Trophoblast cell (in vitro differentiated cells and primary cell): ENCODE results near the gene KCNH1.
A peak's percentile ranks its signal among the peaks of the same experiment; 100 is the strongest.

Source experiments
- DNase-seq, 2 donors: peaks; one replicate each; pipeline ENCODE4 v3.0.0-alpha.2; 2016
- H2AFZ ChIP-seq: 2 replicates; pipeline ENCODE4 v1.6.1; 2013; ENCODE audit warnings: low read length, moderate library complexity, mild to moderate bottlenecking; ENCODE audit not compliant: insufficient read depth, poor library complexity
- H2AK5ac ChIP-seq: 2 replicates; pipeline ENCODE4 v1.6.1; 2013; ENCODE audit warnings: mild to moderate bottlenecking, low read length
- H2BK120ac ChIP-seq: 2 replicates; pipeline ENCODE4 v1.6.1; 2013; ENCODE audit warnings: low read length, mild to moderate bottlenecking, moderate library complexity; ENCODE audit not compliant: insufficient read depth, poor library complexity
- H2BK12ac ChIP-seq: 2 replicates; pipeline ENCODE4 v1.6.1; 2013; ENCODE audit warnings: mild to moderate bottlenecking, low read length, moderate library complexity
- H2BK5ac ChIP-seq: 2 replicates; pipeline ENCODE4 v1.6.1; 2013; ENCODE audit warnings: low read length, low read depth, moderate library complexity, mild to moderate bottlenecking; ENCODE audit not compliant: poor library complexity
- H3K14ac ChIP-seq: 2 replicates; pipeline ENCODE4 v1.6.1; 2013; ENCODE audit warnings: mild to moderate bottlenecking, low read length
- H3K18ac ChIP-seq: 2 replicates; pipeline ENCODE4 v1.6.1; 2013; ENCODE audit warnings: mild to moderate bottlenecking, low read length
- H3K23ac ChIP-seq: 2 replicates; pipeline ENCODE4 v1.6.1; 2013; ENCODE audit warnings: low read length
- H3K27ac ChIP-seq: 2 replicates; pipeline ENCODE4 v1.5.1; 2013; ENCODE audit warnings: low read depth, mild to moderate bottlenecking, inconsistent platforms, low read length, moderate library complexity
- H3K27me3 ChIP-seq: 2 replicates; pipeline ENCODE4 v1.6.1; 2013; ENCODE audit warnings: inconsistent platforms, mild to moderate bottlenecking, low read length, moderate library complexity; ENCODE audit not compliant: insufficient read depth
- H3K36me3 ChIP-seq, 2 experiments: 1 replicate in 1 of 2; 2 replicates in 1 of 2; pipeline ENCODE4 v1.6.1; 2013; ENCODE audit warnings: low read length in 2 of 2, mild to moderate bottlenecking in 2 of 2, moderate library complexity in 1 of 2; ENCODE audit not compliant: insufficient read depth in 2 of 2, control insufficient read depth in 1 of 2
- H3K4ac ChIP-seq: 2 replicates; pipeline ENCODE4 v1.6.1; 2013; ENCODE audit warnings: low read depth, mild to moderate bottlenecking, low read length, moderate library complexity
- H3K4me1 ChIP-seq, 2 experiments: 1 replicate in 1 of 2; 2 replicates in 1 of 2; pipeline ENCODE4 v1.6.1; 2013; ENCODE audit warnings: low read length in 2 of 2, mild to moderate bottlenecking in 2 of 2, moderate library complexity in 1 of 2; ENCODE audit not compliant: insufficient read depth in 2 of 2, control insufficient read depth in 1 of 2
- H3K4me2 ChIP-seq: 2 replicates; pipeline ENCODE4 v1.6.1; 2013; ENCODE audit warnings: inconsistent platforms, mild to moderate bottlenecking, low read length, moderate library complexity
- H3K4me3 ChIP-seq: 2 replicates; pipeline ENCODE4 v1.5.1; 2013; ENCODE audit warnings: mild to moderate bottlenecking, low read depth, low read length, inconsistent platforms
- H3K79me1 ChIP-seq: one replicate; pipeline ENCODE4 v1.6.1; 2013; ENCODE audit warnings: low read length
- H3K79me2 ChIP-seq: 2 replicates; pipeline ENCODE4 v1.6.1; 2013; ENCODE audit warnings: low read length, mild to moderate bottlenecking; ENCODE audit not compliant: control insufficient read depth, insufficient read depth, poor library complexity
- H3K9ac ChIP-seq: 2 replicates; pipeline ENCODE4 v1.6.1; 2013; ENCODE audit warnings: mild to moderate bottlenecking, low read length
- H3K9me3 ChIP-seq: 2 replicates; pipeline ENCODE4 v1.6.1; 2013; ENCODE audit warnings: low read depth, mild to moderate bottlenecking, control low read depth, inconsistent platforms, low read length; ENCODE audit not compliant: insufficient read depth
- H4K12ac ChIP-seq: 2 replicates; pipeline ENCODE4 v1.6.1; 2013; ENCODE audit warnings: low read depth, mild to moderate bottlenecking, low read length, moderate library complexity
- H4K8ac ChIP-seq: 2 replicates; pipeline ENCODE4 v1.6.1; 2013; ENCODE audit warnings: low read depth, mild to moderate bottlenecking, low read length, moderate library complexity
- H4K91ac ChIP-seq: one replicate; pipeline ENCODE4 v1.6.1; 2013; ENCODE audit warnings: low read depth, mild to moderate bottlenecking, low read length, moderate library complexity
- WGBS: extraction: QIAGEN DNeasy Blood & Tissue Kit; methylation state at CpG from one replicate; pipeline ENCODE4 v1.1.7; 2013; ENCODE audit warnings: missing lambda C conversion rate; ENCODE audit not compliant: insufficient read length, insufficient coverage; ENCODE audit errors: extremely low coverage; 5-methylcytosine and 5-hydroxymethylcytosine counted together

KCNH1 gene

DNA sequence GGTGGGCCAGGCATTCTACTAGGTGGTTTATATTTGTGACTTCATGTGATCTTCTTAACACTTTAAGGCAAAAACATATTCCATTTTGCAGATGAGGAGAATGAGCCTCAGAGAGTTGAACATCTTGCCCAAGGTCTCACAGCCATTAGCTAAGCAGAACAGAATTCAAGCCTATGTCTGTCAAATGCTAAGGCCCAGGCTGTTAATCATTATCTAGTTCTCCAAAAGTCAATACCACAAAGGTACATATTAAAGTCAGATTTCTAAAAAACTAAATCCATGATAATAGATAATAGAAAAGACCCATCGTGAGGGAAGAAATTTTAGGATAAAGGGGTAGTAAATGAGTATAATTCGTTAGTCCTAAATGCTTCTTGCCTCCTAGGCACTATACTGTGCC is 234.3 kb downstream of the KCNH1 start:
- Histone ChIP-seq H2AFZ (no peak overlapping the region), H3K27ac (no peak overlapping the region), H2BK120ac (no peak overlapping the region), H3K9me3 (peaks cover 2% of the 10 kb centered on the region), H3K79me1 (no peaks in the 10 kb centered on the region), H3K27me3 (no peaks in the 10 kb centered on the region), H3K4me3 (no peak overlapping the region), H3K4me2 (no peak overlapping the region), H3K4ac (no peak overlapping the region), H3K36me3 (no peaks in the 10 kb centered on the region), H2BK5ac (no peak overlapping the region), H2BK12ac (no peak overlapping the region), H3K79me2 (no peaks in the 10 kb centered on the region), H3K23ac (no peak overlapping the region), H3K9ac (no peak overlapping the region), H2AK5ac (no peak overlapping the region), H4K8ac (no peak overlapping the region), H4K91ac (no peak overlapping the region), H3K18ac (no peak overlapping the region), H3K4me1 (peaks cover 0 to 5% of the 10 kb centered on the region in 2 experiments), H3K14ac (no peak overlapping the region), H4K12ac (no peak overlapping the region)
- no peak for DNase-seq
- no CpG with 5 or more reads among the region's 2 CpGs for WGBS

DNA sequence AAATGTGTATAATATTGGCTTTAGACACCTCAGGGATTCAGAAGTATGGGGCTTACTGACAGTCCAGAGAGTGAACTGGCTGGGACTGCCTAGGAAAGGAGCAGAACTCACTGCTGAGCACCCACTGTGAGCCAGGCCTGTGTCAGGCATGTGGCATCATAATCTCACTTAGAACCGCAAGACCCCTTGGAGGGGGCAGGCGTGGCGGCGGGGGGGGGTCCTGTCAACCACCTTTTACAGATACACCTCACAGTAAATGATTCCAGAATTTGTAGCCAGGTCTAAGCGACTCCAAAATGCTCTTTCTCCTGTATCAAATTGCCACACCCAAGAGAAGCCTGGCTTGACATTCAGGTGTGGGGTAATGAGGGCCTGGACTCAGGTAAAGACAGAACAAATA is 235.5 kb downstream of the KCNH1 start:
- no peak for DNase-seq
- Histone ChIP-seq H2AK5ac (no peak overlapping the region), H3K4me3 (no peak overlapping the region), H2BK12ac (no peak overlapping the region), H3K4me1 (peaks cover 0 to 5% of the 10 kb centered on the region in 2 experiments), H3K79me1 (no peaks in the 10 kb centered on the region), H2BK5ac (no peak overlapping the region), H3K27ac (no peak overlapping the region), H3K4me2 (no peak overlapping the region), H3K14ac (no peak overlapping the region), H4K91ac (no peak overlapping the region), H3K36me3 (no peaks in the 10 kb centered on the region), H4K8ac (no peak overlapping the region), H3K4ac (no peak overlapping the region), H3K9me3 (peaks cover 2% of the 10 kb centered on the region), H2BK120ac (no peak overlapping the region), H3K23ac (no peak overlapping the region), H2AFZ (no peak overlapping the region), H3K79me2 (no peaks in the 10 kb centered on the region), H3K18ac (no peak overlapping the region), H3K27me3 (no peaks in the 10 kb centered on the region), H3K9ac (no peak overlapping the region), H4K12ac (no peak overlapping the region)
- WGBS = no CpG with 5 or more reads among the region's 5 CpGs

DNA sequence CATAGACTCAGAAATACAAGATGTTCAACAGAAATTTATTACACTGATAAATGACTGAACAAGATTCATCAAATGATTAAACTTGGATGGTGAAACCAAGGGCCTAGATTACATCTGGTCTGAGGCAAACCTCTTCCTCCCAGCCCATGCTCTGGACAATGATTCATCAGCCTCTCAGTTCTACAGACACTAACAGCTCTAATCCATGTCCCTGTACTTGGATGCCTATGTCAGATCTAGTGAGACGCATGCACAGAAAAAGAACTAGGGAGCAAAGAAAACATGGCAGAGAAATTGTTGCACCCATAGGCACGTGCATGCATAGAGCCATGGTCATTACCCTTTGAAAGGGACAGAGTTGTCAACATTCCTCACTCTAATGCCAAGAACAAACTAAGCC is 250.1 kb downstream of the KCNH1 start:
- Histone ChIP-seq H4K91ac (no peak overlapping the region), H3K79me1 (no peaks in the 10 kb centered on the region), H2BK12ac (no peak overlapping the region), H3K4me1 (peaks cover 0 to 2% of the 10 kb centered on the region in 2 experiments), H3K9me3 (no peaks in the 10 kb centered on the region), H3K14ac (no peak overlapping the region), H3K4me3 (no peak overlapping the region), H3K4ac (no peak overlapping the region), H4K8ac (no peak overlapping the region), H3K18ac (no peak overlapping the region), H3K36me3 (no peaks in the 10 kb centered on the region), H4K12ac (no peak overlapping the region), H3K23ac (no peak overlapping the region), H3K9ac (no peak overlapping the region), H3K79me2 (no peaks in the 10 kb centered on the region), H2BK5ac (no peak overlapping the region), H2BK120ac (no peak overlapping the region), H3K27ac (no peak overlapping the region), H3K27me3 (no peaks in the 10 kb centered on the region), H2AFZ (no peak overlapping the region), H3K4me2 (no peak overlapping the region), H2AK5ac (no peak overlapping the region)
- DNase-seq = peak in 1 of 2 donors; percentile 30
- no CpG with 5 or more reads among the region's 2 CpGs for WGBS

DNA sequence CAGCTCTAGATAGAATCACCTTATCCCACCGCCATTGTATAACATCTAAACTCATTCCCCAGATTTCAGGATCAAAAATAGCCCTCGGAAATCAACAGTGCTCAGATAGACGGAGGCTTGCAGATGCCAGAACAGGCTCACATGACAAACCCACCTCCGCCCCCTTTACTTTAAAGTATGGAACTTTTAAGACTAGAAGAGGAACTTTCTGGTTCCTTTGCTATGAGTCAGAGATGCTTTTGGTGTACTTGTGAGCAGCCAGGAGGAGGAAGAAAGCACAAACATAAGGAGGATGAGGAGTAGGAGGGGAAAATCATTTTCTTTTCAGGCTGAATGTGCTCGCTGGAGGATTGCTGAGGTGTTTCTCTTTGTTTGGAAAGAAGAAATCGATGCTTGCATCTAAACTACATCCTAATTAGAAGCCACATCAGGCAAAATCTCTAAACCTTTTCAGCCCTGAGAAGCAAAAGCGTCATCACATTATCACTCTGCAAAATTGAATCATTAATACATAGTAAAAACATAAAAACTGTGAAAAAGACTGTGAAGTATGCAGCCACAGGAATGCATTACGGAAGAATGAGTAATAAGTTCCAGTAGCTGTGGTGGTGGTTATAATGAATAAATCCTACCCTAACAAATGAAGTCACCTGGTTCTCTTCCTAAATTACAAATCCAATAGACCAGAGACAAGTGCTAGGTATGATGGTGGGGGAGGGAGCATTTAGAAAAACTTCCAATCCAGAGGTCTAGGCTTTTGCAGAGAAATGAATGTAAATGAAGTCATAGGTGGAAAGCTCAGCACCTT is 251.3 kb downstream of the KCNH1 start:
- Histone ChIP-seq H3K36me3 (no peaks in the 10 kb centered on the region), H3K4me2 (no peak overlapping the region), H2BK5ac (no peak overlapping the region), H3K23ac (no peak overlapping the region), H4K8ac (no peak overlapping the region), H2BK12ac (no peak overlapping the region), H3K79me1 (no peaks in the 10 kb centered on the region), H4K12ac (no peak overlapping the region), H3K9ac (no peak overlapping the region), H4K91ac (no peak overlapping the region), H3K4me3 (no peak overlapping the region), H3K27me3 (no peaks in the 10 kb centered on the region), H2AFZ (no peak overlapping the region), H3K79me2 (no peaks in the 10 kb centered on the region), H3K18ac (no peak overlapping the region), H3K9me3 (no peaks in the 10 kb centered on the region), H3K4me1 (peaks cover 0 to 2% of the 10 kb centered on the region in 2 experiments), H2AK5ac (no peak overlapping the region), H3K4ac (no peak overlapping the region), H3K14ac (no peak overlapping the region), H2BK120ac (no peak overlapping the region), H3K27ac (no peak overlapping the region)
- peak; percentile 18 to 65 for DNase-seq
- no CpG with 5 or more reads among the region's 8 CpGs for WGBS
